Cardiac muscle cell (in vitro differentiated cells and primary cell): Measurements from ENCODE around the gene ELOVL6. TPM values are rescaled to one million over a fixed set of nuclear protein-coding genes. Genes with fewer than 3 reads are reported as not detected.

Experiments used
- DNase-seq, 2 donors: peaks; one replicate each; pipeline versions ENCODE4 v3.0.0 to v3.0.0-alpha.2; 2010 to 2017; ENCODE audit warnings: low read depth in 1 of 2, low spot score in 1 of 2
- H3K27ac ChIP-seq: fragments of 200-600 bp; sonication (generic); 2 replicates; pipeline ENCODE4 v1.5.1; 2016
- H3K27me3 ChIP-seq: fragments of 200-600 bp; sonication (generic); 2 replicates; pipeline ENCODE4 v1.6.0; 2016; ENCODE audit warnings: control low read depth
- H3K36me3 ChIP-seq: fragments of 200-600 bp; sonication (generic); 2 replicates; pipeline ENCODE4 v1.5.1; 2016; ENCODE audit warnings: control low read depth
- H3K4me1 ChIP-seq: fragments of 200-600 bp; sonication (generic); 2 replicates; pipeline ENCODE4 v1.8.1; 2017; ENCODE audit warnings: low read depth, mild to moderate bottlenecking, mixed run types
- H3K4me3 ChIP-seq: fragments of 200-600 bp; sonication (generic); 2 replicates; pipeline ENCODE4 v1.5.1; 2016; ENCODE audit warnings: mild to moderate bottlenecking
- H3K9me3 ChIP-seq: fragments of 200-600 bp; sonication (generic); 2 replicates; pipeline ENCODE4 v1.5.1; 2017; ENCODE audit warnings: low read depth, mild to moderate bottlenecking, control low read depth
- CTCF ChIP-seq: IDR thresholded peaks from 2 replicates; pipeline ENCODE4 v1.5.1; 2012; ENCODE audit warnings: low read depth, mild to moderate bottlenecking, low read length
- polyA plus RNA-seq: library from polyadenylated mRNA; unstranded; fragments of >200 nt; fragmentation: Nextera tagmentation; extraction: Ambion mirVana; gene quantifications from 2 replicates; pipeline ENCODE4 v1.2.1, GENCODE V29; 2016
- total RNA-seq: library from RNA; depleted of rRNA; stranded (reverse); fragments of >200 nt; gene quantifications from 2 replicates; pipeline ENCODE4 v1.2.3, GENCODE V29; 2016

ELOVL6 gene
- total and polyA plus RNA-seq, 2 experiments from 2014 or later = 32.3 to 50.1 TPM

GRCh38 chr4:110075083-110075738 lies 123.2 kb downstream of the ELOVL6 start:
- no peaks in the 10 kb centered on the region for H3K27me3 ChIP-seq
- H3K9me3 ChIP-seq = no peaks in the 10 kb centered on the region
- H3K4me1 ChIP-seq = peaks cover 12% of the 10 kb centered on the region
- H3K27ac ChIP-seq = no peak overlapping the region
- no peak for TF ChIP-seq CTCF
- no peak for DNase-seq
- peaks cover 4% of the 10 kb centered on the region for H3K36me3 ChIP-seq
- H3K4me3 ChIP-seq = no peak overlapping the region

- DNase-seq = no peak
- Histone ChIP-seq H3K36me3 (peaks cover 5% of the 10 kb centered on the region), H3K27ac (no peak overlapping the region), H3K4me3 (no peak overlapping the region), H3K4me1 (peaks cover 12% of the 10 kb centered on the region), H3K9me3 (no peaks in the 10 kb centered on the region), H3K27me3 (no peaks in the 10 kb centered on the region)
- TF ChIP-seq CTCF = no peak
Measured at GRCh38 chr4:110074570-110074969, 123.8 kb downstream of the ELOVL6 start.

GRCh38 chr4:110073053-110073845 lies 125.2 kb downstream of the ELOVL6 start:
- DNase-seq = peak in 1 of 2 donors; percentile 68
- Histone ChIP-seq H3K36me3 (peaks cover 5% of the 10 kb centered on the region), H3K9me3 (no peaks in the 10 kb centered on the region), H3K4me1 (peaks cover 12% of the 10 kb centered on the region), H3K27me3 (no peaks in the 10 kb centered on the region), H3K27ac (no peak overlapping the region), H3K4me3 (no peak overlapping the region)
- TF ChIP-seq CTCF = no peak

- TF ChIP-seq CTCF = no peak
- H3K4me1 ChIP-seq = peaks cover 12% of the 10 kb centered on the region
- H3K4me3 ChIP-seq = no peak overlapping the region
- peaks cover 5% of the 10 kb centered on the region for H3K36me3 ChIP-seq
- H3K27me3 ChIP-seq = no peaks in the 10 kb centered on the region
- no peaks in the 10 kb centered on the region for H3K9me3 ChIP-seq
- peak overlapping the region; percentile 49 for H3K27ac ChIP-seq
- DNase-seq = no peak
Measured at GRCh38 chr4:110071466-110071865, 126.9 kb downstream of the ELOVL6 start.

GRCh38 chr4:110068248-110068647 lies 130.2 kb downstream of the ELOVL6 start:
- H3K27me3 ChIP-seq = no peaks in the 10 kb centered on the region
- H3K27ac ChIP-seq = no peak overlapping the region
- DNase-seq = no peak
- TF ChIP-seq CTCF = no peak
- no peaks in the 10 kb centered on the region for H3K9me3 ChIP-seq
- H3K36me3 ChIP-seq = peaks cover 5% of the 10 kb centered on the region
- peaks cover 11% of the 10 kb centered on the region for H3K4me1 ChIP-seq
- H3K4me3 ChIP-seq = no peak overlapping the region
